GM19025 (cell line): ENCODE results near the gene ARL15.

Source experiments
- ATAC-seq: cut with Tn5 transposase; IDR thresholded peaks from one replicate; pipeline ENCODE4 v1.9.1; 2021; ENCODE audit warnings: mild to moderate bottlenecking, low read depth, moderate library complexity; ENCODE audit not compliant: unreplicated experiment

ARL15 gene

DNA sequence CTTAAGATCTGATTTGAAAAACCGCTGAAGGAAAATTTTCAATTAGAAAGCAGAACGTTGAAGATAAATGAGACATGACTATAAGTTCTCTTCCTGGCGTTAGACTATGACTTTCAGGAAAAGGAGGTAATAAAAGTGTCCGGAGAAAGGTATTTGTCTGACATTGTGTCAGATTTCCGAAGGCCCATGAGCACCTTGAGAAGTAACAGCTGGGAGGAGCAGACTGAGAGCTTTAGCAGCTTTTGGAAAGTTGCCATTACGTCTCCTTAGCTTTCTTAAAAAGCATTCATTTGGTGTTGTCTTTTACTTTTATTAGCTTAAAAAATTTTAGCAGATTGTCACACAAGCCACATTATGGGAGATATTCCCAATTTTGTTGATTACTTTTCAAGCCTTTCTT is 386.4 kb downstream of the ARL15 start:
- ATAC-seq: no peak

DNA sequence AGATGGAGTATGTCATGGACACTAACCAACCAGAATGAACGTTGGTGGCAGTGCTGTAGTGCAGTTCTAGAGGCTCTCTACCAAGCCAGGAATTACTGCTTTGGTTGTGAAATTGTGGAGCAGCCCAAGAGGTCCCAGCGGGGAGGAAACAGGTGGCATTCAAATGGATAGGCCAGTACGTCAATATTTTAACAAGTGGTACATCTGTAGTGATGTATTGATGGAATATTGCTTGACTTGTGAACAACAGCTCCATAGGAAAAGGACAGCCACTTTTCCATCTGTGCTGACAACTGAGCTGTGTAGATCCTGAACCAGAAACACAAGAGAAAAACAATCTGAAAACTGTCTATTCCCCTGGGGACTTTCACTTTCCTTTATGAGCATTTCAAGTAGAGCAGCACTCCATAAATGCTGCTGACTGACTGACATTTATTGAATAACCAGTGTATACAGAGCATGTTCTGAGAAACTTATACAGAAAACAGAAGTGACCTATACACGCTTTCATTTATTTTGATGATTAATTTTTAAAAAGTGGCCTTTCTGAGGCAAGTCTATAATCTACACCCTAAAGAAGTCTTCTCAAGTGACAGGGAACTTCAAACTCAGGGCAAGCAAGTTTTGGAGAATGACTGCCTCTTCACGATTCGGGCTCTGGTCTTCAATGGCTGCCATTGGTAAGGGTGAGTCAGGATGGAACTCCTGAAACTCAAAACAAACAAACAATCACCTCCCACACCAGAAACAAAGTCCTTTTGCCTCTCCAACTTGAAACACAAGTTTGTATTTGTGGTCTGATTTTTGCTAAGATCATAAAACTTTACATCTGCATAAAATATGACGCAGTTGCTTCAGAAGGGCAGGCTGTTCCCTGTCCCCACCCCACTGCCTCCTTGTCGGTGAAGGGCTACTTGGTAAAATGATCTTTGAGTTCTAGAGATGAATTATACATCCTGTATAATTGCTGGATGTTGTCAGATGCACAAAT is 387.6 kb downstream of the ARL15 start:
- ATAC-seq: no peak

DNA sequence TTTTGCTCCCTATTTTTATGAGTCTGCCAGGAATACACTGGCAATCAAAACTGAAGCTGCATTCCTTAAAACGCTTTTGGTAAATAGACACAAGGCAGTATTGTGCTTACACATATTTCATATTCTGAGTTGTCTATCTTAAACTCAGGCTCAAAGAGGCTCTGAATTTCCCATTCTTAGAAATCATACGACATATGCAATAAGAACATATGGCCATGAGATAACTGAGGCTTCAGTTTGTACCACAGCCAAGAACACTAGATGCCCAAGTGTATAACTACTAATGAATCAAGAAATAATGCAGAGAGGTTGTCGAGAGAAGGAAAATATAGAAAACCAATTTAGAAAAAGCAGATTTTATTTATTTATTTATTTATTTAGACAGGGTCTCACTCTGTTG is 392.5 kb downstream of the ARL15 start:
- no peak for ATAC-seq

DNA sequence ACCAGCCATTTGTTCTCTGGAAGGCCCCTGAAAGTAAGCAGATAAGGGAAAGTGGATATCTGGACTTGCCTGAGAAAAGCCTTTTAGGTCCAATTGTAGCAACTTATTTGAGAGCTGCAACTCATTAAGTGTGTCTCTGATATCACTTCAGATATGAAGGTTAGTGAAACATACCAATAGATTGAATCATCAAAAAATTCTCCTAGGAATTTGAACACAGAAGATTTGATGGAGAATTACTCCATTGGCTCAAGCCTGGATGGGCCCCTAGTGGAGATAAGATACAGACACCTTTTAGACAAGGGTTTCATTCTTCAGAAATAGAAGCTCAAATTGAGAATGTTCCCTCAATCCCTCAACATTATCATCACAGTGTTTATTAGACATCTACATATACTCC is 393.3 kb downstream of the ARL15 start:
- ATAC-seq: no peak

DNA sequence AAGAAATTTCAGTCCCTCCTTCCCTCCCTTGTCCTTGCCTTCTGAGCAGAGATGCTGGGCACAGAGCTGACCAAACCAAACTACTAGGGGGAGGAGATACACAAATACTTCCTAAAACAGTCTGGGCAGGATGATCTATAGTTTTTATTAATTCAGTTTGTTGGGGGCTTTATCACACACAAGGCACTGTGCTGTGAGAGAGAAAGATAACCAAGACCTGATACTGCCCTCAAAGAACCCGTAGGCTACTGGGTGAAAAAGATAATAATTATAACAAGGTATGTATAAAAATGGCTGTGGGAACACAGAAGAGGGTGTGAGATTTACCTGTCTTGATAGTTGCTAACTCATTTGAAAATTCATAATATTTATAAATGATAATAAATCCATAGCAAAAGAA is 395.3 kb downstream of the ARL15 start:
- ATAC-seq: no peak

DNA sequence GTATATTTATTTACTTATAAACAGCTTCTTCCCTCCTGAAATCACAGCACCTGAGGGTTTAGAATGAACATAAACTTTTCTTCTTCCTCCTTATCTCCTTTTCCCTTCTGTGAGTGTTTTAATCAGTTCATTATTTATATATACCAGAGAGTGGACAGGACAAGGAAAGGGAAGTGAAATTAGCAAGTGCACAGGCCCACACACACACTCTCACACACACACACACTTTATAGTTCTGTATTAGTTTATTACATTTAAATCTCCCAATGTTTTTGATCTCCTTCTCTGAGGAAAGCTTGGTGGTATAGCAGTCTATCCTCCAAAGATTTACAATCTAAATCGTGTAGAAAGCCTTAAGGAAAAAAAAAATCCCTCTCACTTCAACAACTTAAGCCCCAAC is 396.4 kb downstream of the ARL15 start:
- no peak for ATAC-seq

DNA sequence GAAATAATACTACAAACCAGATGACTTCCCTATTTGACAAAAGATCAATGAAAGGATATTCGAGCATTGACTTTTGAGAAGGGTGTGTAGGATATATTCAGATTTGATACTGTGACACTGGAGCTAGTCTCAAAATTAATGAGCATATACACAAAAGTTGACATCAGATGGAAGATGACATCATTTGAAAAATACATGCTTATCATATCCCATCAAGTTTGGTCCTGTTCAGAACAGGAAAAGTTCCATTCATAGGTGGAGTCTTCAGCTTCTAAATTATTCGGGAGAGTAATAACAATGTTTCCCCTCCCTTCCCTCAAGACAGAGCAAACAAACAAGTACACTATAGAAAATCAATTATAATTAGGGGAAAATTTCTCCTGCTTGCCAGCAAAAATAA is 401.6 kb downstream of the ARL15 start:
- no peak for ATAC-seq

DNA sequence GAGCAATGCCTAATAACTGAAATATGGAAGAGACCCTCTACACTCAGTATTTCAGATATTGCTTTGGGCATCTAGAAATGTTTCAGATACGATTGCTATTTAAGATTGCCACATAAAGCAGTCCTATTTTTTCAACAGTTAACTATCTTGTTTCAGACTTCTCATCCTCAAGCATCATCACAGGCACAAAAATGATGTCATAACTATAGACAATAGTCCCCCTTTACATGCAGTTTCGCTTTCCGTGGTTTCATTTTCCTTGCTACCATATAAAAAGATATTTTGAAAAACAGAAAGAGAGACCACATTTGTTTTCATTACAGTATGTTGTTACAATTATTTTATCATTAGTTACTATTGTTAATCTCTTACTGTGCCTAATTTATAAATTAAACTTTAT is 402.5 kb downstream of the ARL15 start:
- ATAC-seq: no peak

DNA sequence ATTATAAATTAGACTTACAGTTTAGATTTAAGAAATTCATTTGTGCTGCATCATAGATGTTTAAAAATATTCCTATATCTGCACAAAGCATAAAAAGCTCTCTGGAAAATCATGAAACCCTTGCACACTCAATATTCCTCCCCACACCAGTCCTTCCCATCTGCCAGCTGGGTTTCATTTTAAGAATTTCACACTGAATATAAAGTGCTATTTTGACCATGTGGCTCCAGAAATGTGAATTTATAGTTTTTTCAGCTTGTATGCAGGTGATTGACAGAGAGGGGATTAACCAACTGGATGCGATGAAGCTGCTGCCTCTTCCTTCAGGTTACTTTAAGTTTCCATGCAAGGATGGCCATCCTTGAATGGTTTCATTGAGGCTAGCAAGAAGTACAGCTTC is 403.6 kb downstream of the ARL15 start:
- no peak for ATAC-seq

DNA sequence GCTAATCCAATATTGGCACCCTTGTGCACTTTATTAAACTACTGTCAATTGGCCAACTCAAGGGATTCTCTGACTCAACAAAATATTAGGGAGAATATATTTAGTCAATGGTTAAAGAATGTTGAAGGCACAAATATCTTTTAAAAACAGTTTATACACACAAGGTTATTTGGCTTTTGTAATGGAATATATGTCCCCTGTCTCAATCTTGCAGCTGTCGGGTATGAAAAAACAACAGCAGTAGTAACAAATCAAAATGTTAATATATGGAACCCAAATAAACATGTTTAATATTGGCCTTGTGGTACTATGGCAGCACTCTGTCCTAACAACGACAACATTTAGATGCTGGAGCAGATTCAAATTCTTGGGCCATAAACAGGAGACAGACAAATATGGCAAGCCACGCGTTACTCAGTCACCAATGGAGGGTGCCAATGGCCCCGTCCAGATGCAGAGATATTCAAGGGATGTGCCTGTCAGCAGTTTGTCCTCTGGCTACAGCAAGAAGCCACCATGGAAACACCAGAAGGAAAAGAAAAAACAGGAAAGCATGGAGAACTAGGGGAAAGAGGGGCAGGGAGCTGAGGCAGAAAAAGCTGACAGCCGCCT is 408.0 kb downstream of the ARL15 start:
- ATAC-seq: no peak

DNA sequence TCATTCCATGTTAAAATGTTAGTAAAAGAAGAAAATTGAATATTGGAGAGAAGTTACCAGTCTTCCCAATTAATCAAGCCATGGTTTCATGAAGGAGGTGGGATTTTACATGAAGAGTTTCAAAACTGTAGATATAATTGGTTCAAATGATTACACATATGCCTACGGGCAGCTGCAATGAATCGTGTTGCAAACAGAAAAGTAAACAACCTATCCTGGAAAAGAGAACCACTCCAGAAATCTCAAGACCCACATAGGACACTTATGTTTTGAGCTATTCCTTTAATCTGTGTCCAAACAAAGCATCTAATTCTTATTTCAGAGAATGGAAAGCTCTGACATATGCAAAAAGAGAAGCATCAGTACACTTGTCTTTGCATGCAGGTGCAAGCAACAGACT is 409.7 kb downstream of the ARL15 start:
- ATAC-seq: no peak

DNA sequence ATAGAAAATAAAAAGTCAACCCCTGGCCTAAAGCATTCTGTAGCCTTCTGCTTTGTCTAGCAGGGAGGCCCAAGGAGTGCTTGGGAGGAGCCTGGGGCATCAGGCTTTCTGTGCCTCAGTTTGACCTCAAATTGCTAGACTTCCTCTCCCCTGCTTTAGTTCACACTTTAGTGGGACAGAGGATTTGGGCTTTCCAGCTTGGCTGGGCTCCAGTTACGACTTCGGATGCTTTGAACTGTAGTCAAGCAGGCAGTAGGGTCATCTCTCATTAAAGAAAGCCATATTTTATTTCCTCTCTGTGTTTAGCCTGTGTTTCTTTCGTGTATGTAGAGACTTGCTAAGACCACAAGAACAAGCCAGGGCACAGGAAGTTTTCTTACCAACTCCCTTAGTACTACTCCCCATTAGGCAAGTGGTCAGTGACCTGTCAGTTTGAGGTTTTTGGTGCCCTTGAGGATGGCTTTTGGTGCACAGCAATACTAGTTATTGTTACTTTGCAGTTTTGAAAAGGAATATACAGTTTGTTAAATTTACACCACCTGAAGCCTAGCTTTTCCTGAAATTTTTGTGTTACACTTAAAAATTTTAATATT is 415.2 kb downstream of the ARL15 start:
- no peak for ATAC-seq

DNA sequence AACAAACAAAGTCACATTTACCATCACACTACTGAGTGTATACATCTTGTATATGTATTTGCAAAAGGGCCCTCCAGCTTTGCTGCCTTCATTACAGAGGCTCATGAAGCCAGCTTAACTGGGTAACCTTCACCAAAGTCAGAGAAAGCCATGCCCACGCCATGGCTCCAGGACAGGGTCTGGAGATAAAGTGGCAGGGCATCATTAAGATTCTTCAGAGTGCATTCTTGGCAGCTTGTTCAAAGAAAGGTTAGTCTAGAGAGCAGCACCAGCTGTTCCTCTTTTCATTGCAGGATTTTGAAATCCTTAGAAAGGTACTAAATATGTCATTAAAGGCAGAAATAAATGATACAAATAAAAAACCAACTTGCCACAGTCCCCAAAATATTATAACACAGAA is 416.7 kb downstream of the ARL15 start:
- ATAC-seq: no peak

DNA sequence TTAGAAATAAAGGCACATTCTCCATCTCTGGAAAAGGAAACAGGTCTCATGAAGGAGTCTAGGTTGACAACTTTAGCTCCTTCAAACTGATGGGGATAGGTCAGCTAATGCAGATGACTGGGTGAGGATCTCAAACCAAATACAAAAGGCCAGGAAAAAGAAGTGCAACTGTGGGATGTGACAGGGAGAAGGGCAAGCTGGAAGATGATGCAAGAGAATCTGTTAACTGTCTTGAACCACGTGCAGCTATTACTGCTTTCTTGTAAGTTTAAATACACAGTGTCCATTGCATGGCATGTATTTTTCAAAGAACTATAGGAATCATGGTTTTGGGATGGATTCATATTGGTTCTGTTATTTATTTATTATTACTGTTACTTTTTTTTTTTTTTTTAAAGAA is 418.1 kb downstream of the ARL15 start:
- no peak for ATAC-seq

DNA sequence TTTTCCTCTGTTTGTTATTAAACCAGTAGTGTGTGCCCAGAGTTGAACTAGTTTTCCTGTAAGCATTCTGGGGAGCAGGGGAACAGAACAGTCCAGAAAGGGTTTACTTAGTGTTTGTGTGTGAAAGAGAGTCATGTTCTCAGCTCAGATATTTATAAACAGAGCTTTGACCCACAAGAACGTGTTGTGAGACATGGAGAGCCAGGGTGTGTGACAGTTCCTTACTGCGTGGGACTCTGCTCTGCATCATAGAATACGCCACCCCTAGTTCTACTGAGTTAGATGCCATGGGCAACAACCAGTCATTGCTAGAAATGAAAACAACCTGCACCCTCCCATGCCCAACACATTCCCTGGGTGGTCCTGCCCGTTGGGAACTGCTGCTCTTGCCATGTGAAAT is 419.2 kb downstream of the ARL15 start:
- ATAC-seq: no peak

DNA sequence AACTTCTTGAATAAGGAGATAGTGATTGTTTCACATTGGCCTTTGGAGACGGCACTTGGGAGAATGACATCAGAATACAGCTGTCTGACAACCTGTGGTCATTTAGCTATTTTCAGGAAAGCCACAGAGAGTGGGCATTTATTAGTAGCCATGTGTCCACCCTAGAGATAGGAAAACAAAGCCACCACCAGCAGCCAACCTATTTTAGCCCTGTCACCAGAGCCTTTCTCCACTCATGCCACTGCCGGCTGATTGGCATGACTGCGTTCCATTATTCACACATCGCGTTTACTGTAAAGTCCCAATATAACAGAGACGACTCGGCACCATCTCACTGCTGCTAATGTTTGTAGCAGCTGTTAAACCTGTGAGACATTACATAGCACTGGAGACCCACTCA is 419.9 kb downstream of the ARL15 start:
- ATAC-seq: no peak

DNA sequence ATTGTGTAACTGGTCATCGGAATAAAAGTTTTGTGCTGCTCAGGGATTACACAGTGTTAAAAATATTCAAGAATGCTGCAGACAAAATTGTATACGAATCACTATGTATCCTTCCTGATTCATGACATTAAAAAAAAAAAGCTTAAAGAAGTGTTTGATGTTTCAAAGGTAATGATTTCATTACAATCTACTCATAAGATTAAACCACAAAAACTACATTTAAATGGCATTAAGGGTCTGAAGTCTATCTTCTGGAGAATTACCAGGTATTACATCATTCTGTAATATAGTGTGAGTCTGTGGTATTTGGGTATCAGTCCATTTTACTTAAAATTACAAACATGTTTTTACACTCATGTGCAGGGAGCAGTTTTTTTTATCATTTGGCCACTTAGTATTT is 425.5 kb downstream of the ARL15 start:
- no peak for ATAC-seq

DNA sequence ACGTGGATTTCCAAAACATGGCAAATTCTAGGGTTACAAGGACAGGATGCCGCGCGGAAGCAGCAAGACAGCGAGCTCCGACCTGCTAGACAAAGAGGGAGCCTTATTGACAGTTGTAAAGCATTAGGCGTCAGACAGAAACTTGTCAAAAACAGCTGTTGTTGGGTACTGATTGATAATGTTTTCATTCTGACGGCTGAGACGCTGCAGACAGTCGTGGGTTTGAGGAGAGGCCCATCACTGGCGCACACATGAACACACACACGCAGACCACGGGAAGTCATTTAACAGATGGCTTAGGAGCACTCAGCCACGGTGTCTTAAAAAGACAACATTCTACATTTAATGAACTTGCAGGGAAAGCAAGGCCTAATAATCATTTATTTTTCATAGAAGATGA is 426.0 kb downstream of the ARL15 start:
- ATAC-seq: no peak

DNA sequence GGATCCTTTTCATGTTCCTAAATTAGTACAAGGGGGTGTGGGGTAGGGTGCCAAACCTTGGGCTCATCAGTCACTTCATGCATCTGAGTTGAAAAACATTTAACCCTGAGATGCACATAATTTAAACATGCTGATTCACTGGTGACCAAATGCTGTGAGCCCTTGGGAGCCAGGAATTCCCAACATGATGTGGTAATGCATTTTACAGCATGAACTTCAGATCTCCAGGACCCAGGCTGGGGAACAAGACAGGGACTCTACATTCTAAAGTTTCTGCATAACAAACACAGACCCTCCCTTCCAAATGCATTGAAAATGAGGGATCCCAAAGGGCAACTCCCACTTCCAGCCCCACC is 427.7 kb downstream of the ARL15 start:
- ATAC-seq: no peak

DNA sequence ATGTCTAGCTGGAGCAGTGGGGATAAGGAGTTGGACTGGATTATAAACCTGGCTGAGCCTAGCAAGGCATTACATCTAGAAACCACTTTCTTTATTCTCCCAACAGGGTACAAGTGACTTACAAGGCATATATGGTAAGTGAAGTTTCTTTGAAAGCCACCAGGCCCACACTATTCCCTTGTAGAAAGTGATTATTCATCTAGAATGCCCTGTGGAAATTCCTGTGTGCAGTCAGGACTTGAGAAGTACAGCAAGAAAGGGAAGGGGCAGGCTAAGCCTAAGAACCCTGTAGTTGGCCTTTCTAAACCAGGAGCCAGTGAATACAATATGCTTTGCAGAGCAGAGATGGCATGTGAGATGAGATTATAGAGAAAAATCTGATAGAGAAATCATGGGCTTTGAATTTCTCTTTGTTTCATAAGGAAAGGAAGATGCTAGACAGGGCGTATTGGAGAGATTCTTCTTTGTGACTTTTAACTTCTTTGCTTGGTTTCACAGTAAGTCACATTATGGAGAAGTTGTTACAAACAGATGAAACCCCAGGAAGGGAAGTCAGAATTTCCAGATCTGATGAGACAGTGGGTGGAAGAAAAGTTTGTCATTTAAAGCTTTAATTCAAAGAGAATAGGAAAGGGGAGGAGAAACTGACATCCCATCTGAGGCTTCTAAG is 428.2 kb downstream of the ARL15 start:
- no peak for ATAC-seq

DNA sequence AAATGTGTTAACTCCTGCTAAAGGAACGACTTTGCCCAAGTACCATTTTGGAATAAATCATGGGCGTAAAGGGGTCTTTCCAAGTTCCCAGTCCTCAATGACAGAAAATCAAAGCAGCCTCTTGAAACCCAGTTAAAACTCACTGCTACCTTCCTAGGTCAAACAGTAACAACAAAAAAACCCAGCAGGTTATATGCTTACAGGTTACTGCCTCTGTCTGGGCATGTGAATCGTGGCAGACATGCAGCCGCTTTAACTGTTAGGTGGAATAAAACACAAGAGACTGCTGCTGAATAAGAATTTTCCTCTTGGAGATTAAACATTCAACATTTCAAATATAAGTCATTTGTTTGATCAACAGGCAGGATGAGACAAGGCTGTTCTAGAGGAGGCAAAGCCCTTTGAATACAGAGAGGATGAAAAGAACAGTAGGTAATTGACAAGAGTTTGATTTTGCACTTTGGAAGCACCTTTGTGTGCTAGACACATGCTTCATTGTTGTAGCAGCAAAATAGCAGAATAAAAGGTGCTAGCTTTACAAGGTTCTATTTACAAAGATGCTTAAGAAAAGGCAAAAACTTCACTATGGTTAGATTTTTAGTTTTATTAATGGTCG is 430.6 kb downstream of the ARL15 start:
- no peak for ATAC-seq
